OCI-LY3 (cell line): ENCODE measurements around the gene BABAM1.

ENCODE experiments used
- EZH2phosphoT487 ChIP-seq: fragments of 200-600 bp; shearing (Covaris generic); IDR thresholded peaks from 2 replicates; pipeline ENCODE4 v1.6.1; 2018; ENCODE audit warnings: antibody characterized with exemption, mixed run types, low read depth
- TF ChIP-seq, protein P1 (sequence below): fragments of 200-600, 300-600 bp; sonication (generic); IDR thresholded peaks from 2 replicates; pipeline ENCODE4 v1.5.1; 2014; ENCODE audit warnings: antibody characterized with exemption, low read length, low read depth

- TF ChIP-seq, protein P1, sequence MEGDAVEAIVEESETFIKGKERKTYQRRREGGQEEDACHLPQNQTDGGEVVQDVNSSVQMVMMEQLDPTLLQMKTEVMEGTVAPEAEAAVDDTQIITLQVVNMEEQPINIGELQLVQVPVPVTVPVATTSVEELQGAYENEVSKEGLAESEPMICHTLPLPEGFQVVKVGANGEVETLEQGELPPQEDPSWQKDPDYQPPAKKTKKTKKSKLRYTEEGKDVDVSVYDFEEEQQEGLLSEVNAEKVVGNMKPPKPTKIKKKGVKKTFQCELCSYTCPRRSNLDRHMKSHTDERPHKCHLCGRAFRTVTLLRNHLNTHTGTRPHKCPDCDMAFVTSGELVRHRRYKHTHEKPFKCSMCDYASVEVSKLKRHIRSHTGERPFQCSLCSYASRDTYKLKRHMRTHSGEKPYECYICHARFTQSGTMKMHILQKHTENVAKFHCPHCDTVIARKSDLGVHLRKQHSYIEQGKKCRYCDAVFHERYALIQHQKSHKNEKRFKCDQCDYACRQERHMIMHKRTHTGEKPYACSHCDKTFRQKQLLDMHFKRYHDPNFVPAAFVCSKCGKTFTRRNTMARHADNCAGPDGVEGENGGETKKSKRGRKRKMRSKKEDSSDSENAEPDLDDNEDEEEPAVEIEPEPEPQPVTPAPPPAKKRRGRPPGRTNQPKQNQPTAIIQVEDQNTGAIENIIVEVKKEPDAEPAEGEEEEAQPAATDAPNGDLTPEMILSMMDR, result no peak
- no peak for TF ChIP-seq EZH2phosphoT487
These were observed 31.1 kb upstream of the BABAM1 start for GRCh38 chr19:17235971-17236777.
